COLO668 (cell line): ENCODE results near the gene SGMS2.

Source experiments
- DNase-seq: peaks from one replicate; lab custom pipeline; 2025; ENCODE audit not compliant: unreplicated experiment; lab: John Stamatoyannopoulos, UW

SGMS2 gene

DNA sequence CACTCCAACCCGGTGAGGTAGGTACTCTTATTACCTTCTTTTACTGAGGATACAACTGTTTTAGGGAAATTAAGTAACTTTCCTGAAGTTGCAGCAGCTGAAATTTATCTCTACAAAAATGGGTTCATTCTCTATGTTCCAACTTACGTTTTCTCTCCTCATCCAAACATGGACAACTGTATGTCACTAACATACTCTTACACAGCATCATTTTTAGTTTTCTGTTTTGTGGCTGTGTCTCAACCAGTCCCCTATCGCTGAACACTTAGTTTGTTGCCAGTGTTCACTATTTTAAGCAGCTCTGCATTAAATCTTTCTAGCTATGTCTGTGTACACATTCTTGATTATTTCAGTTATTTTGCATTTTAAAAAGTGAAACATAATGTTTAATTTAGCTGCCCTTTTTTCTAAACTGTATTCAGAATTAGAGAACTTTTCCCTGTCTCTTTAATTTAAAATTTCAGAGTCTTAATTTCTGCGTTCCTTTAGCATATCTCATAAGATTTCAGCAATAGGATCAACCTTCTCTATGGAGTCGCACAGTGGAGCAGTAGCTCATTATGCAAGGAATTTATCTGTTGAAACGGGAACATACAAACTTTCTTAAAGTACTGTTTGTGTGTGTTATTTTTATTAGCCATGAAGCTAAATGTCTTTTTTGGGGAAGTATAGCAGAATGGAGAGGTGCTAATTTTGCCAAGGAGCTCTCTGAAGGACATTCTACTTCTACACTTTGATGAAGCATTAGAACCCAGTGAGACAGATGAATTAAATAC lies 3.8 kb downstream of the SGMS2 start:
- DNase-seq, result no peak

DNA sequence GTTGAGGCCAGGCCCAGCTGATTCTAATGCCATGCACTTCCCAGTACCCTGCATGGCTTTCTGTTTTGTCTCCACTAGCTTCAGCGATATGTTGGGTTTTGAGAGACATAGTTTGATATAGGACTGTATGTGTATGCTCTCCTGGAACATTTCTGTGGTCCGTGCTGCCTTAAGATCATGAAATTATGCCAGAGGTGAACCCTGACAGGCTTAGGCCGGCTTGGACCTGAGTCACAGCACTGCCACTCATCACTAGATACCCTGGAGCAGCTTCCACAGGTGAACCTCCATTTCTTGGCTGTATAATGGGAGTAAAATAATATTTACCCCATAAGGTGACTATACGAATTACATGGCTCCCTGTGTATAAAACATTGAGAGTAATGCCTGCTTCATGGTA lies 6.4 kb downstream of the SGMS2 start:
- no peak for DNase-seq

DNA sequence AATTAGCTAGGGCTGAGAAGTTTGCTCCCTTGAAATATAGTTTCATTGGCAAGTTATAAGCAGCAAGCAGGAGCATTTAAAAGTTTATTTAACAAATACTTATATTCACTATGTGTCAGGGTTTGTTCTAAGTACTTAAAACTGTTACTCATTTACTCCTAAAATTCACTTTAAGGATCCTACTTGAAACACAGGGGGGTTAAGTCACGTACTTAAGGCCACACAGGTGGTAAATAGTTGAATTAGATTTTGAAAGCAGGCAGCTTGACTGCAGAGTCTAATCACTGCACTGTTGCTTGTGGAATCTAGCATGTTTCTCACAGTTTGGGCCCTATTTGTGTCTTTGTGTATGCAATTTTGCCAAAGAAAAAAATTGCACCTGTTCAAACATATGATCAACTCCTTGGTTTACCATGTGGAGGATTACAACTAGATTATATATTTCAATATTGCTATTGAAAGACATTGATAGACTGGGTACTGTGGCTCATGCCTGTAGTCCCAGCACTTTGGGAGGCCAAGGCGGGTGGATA lies 7.6 kb downstream of the SGMS2 start:
- no peak for DNase-seq

DNA sequence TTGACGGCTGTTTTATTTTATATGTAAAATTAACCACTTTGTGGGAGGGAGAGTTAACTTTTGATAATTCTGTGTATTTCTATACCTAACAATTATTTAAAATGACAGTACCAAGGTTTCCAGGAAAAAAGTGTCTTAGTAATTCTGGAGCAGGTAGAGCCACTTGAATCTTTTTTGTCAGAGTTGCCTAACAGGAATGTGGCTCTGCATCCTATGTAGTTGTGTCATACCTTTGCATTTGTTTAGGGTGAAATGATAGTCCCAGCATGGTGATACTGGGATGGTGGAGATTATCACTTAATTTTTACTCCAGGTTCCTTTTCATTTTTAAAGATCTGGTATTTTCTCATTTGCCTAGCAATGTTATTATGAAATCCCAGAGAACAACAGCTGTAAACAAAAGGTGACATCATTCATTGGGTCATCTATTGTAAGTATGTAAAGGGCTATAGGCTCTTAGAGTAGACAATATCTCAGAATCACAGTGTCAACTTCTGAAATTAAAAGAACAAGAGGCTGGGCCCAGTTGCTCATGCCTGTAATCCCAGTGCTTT lies 9.6 kb downstream of the SGMS2 start:
- DNase-seq, result no peak

DNA sequence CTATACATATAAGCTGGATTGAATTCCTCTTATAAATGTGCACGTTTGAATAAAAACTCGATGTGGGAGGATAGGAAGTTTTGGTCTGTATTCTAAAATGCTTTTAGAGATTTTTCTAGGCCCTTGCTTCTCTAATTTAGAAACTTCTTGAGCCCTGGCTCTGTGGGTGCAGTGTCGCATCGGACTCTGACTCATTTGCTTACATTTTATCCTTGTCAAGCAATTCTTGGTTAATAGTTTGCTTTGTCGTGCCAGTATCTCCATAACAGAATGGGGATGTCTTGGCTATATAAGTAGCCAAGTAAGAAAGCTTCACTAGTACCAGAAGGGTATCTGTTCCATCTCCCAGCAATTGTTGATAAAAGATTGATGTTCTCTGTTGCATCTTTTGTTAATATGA lies 10.7 kb downstream of the SGMS2 start:
- no peak for DNase-seq

DNA sequence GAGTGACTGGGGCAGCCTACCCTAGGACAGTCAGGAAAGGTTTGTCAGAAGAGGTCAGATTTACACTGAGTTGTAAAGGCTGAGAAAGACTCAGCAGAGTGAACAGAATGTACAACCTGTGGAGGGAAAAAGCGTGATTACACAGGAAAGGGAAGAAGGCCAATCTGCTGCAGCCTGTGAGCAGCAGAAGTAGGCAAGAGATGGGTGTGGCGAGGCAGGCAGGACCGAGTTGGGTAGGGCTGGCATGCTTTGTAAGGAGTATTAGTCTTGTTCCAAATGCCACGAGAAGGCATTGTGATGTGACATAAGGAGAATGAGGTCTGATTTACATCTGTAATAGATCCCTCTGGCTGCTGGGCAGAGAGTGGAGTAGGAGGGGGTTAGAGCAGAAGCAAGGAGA lies 12.6 kb downstream of the SGMS2 start:
- DNase-seq, result no peak

DNA sequence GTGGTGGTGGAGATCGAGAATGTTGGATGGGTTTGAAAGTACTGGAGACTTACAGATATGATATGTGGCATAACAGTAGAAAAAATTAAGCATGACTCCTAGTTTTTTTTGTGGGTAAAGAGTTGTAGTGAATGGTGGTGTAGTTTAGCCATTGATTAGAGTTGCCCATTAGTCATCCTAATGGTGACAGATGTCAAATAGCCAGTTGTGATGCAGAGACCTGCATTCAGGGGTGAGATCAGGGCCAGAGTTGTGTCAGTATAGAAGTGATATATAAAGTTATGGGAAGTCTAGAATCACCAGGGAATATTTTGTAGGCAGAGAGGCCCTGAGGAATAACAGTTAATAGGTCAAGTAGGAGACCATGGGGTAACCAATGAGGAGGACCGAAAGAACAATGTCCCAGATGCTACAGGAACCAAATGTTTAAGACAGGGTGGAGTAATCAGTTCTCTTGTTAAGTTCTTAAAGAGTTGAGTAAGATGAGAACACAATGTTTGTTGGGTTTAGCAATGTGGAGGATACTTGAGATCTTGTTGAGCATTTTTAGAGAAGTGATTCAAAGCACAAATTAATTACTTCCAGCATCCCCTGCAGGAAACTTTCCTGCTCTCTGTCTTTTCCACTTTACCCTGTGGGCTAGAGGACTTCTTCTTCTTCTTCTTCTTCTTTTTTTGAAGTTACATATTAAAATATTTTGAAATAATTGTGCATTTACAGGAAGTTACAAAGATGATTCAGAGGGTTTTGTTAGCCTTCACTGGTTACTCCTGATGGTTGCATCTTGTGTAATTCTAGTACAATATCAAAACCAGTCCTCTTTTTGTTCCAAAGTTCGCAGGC lies 13.3 kb downstream of the SGMS2 start:
- DNase-seq, result no peak

DNA sequence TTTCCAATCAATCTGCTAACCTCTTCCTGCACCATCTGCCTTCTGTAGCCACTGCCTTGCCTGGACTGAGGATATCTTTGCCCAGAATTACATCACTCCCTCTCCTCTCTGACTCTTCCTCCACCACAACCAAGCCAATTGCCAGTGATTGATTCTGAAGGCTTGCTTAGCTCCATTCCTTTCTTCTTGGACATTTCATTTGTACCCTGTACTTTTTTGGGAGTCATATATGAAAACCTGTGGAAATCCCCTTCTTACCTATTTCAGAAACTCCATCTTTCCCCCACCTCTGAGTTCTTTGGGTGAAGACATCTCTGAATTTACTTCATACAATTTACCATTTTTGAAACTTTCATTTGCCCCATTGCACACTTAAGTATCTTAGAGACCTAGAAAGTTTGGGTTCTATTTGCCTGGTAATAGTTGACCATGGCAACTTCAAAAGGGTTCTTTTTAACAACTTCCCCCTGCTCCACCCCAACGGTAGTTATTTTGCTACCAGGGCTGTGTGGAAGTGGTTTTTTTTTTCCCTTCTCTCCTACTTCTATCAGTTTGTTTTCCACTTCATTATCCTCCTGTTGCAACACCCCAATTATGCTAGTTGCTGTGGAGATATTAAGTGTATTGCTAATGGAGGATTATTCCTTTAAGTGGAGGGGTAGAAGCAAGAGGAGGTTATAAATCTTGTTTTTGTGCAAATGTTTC lies 14.3 kb downstream of the SGMS2 start:
- no peak for DNase-seq

DNA sequence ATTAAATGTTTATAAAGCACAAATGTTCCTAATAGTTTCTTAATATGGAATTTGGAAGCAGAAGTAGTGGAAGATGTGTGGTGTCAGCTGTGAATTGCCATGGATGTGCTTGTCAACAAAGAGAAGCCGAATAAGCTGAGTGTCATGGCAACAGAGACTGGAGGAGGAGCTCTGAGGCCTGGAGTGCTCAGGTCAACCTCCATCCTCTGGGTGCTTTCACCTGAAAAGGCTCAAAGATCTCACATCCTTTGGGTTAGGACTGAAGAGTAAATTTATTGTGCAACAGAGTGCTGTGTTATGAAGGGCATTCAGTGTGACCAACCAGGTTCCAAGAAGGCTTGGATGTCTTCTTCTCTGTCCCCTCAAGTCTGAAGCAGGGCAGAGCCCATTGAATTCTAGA lies 18.7 kb downstream of the SGMS2 start:
- DNase-seq, result no peak

DNA sequence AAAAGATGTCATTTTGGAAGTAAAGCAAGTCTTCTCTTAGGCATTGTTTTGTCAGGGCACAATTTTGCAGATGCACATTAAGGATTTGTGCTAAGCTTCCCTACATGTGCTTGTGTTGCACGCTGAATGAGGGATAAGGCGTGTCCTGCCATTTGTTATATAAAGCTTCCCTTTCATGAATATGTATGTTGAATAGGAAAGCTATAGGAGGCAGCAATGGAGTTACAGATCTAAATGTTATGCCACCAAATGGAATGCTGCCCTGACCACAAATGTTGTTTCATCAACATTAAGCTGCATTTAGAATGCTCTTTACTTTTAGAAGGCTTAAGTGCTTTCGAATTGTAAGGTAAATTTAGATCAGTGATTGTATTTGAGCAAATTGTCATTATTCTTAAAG lies 20.9 kb downstream of the SGMS2 start:
- no peak for DNase-seq

DNA sequence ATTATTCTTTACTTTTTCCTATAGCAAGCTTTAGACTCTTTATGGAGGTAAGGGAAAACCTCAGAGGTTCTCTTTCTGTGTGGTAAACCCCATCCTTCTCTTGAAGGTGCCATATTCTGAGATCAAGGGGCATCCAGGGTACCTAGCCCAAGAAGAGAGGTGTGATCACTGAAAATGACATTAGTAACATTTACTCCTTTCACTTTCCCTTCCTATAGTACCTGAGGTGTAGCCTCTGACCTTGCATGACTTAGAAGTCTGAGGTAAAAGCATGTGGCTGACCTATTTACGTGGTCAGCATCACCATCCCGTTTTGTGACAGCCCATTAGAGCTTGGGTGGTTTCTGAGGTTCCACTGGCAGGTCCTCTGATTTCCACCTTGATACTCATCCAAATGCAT lies 25.7 kb downstream of the SGMS2 start:
- no peak for DNase-seq

DNA sequence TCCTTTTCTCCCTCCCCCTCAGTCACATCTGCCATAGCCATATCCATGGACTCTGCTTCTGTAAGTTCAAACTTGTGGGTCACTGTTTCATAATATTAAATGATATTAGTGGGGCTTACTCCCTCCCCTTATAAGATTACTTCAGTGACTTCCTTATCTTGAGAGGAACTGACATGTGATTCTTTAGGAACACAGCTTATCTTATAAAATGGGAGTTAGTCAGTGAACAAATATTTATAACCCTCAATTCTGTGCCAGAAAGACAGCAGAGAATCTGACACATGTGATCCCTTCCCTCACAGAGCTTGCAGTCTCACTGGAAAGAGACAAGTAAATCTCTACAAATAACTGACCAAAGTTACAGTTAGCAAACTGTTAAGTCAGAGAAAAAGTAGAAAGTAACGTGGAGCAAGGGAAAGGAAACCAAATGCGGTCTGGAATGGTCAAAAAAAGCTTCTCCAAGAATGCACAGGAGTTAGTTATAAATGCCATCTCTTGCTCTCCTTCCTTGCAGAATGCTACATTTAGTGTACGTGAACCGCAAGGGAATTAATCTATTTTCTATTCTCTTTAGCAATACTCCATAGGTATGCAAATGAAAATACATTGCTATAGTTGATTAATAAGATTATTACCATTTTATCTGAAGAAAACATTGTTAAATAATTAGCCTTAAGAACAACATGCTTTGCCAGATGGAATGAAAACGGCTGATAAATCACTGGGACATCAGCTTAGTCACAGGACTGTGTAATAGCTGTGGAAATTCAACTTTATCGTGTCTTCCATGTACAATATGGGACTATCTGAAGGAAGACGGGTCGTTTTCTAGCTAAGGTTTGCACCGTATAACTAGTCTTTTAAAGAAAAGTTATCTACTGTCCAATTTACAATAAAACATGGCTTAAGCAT lies 29.0 kb downstream of the SGMS2 start:
- no peak for DNase-seq

DNA sequence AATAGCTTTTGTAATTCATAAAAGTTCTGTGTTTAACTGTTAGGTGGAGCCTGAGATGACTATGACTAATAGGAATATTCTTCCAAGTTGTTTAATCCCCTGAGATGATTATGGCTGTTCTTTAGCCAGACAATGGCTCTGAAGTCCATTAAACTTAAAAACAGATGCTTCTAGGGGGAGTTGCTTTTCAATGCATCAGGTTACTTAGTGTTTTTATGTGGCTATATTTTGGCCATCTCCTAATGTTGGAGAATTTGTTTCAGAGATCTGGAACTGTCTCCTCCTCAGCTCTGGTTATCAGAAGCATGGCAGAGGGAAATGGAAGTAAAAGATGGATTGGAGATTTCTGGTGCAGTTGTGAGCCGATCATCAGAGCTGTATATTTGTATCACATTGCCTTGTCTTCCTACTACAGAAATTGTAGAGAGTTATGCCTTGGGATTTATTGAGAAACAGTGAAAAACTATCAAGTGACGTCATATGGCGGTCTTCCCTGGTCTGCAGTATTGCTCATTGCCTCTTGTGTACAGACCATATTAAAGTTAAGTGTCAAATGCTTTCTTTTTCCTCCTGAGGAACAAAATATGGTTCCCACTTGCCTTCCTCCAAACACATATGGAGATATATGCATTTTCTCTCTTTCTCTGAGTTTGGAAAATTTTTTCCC lies 29.8 kb downstream of the SGMS2 start:
- DNase-seq, result no peak

DNA sequence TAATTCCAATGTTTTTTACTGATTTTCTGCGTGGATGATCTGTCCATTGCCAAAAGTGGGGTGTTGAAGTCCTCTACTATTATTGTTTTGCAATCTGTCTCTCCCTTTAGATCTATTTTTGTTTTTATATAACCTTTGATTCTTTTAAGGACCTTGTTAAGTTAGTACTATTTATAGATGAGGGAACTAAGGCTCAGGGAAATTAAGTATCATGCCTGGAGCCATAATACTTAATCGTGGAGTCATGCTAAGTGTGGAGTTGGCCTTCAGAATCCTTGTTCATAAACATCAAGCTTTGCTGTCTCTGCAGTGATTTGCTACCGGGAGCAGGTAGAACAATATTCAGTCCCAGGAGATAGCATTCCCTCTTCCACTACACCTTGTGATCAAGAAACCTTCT lies 31.0 kb downstream of the SGMS2 start:
- no peak for DNase-seq

DNA sequence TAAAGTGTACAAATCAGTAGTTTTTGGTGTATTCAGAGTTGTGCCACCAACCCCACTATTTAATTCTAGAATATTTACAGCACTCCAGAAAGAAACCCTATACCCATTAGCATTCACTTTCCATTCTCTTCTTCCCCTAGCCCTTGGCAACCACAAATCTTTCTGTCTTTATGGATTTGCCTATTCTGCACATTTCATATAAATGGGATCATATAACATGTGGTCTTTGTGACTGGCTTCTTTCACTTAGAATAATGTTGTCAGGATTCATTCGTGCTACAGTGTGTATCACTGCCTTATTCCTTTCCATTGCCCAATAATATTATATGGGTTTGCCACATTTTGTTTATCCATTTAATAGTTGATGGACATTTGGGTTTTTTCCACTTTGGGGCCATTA lies 32.2 kb downstream of the SGMS2 start:
- no peak for DNase-seq

DNA sequence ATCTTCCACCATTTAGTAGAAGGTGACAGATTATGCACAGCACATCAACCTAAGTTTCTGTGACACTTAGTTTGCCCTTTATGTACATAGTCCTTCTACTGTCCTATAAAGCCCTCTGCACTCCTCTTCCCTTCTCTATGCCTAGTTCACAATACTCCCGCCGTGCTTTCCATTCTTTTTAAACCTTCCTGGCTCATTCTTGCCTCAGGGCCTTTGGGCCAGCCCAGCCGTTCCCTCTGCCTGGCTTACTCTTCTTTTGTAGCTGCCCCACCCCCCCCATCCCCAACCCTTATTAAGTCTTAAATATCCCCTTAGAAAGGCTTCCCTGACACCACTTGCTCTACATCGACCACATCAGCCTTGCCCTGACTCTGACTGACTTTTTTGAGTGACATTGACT lies 33.0 kb downstream of the SGMS2 start:
- no peak for DNase-seq

DNA sequence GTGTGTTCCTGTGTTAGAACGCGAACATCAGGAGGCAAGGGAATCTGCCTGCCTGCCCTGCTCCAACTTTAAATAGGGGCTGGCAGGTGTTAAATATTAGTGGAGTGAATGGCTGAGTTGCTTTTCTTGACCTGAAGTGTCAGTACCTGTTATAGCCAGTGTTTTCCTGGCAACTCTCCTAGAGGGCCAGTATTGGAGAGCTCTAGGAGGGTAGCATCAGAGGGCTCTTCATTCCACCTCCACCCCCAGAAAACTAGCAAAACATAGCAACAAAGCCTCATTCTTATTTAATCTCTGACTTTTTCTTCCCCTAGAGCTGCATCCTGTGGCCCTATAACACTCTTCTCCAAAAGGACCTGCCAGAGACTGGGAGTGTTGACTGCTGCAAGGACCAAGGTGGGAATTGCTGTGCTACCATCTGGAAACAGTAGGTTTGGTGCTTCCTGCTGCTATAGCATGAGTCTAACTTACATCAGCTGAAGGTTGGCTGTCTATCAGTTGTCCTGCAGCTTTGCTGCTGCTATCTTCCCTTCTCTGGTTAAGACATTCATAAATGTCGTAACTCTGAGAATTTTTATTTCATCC lies 33.5 kb downstream of the SGMS2 start:
- DNase-seq, result no peak

DNA sequence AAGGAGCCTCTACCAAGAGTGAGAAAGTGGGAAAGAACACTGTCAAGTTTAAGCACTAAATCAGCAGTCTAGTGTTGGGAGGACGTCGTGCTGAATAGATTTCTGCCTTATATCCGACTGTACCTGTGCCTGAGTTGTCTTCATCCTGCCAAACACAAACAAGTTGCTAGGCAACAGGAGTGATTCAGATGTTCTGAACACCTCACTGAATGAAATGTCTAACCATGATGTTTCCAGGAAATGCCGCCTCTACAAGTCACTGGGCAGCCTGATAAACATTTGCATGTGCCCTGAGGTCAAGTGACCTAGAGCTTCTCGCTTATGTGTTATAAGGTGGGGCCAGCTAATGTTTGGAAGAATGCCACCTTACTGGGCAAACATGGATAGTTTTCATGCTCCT lies 37.9 kb downstream of the SGMS2 start:
- peak; percentile 36 for DNase-seq

DNA sequence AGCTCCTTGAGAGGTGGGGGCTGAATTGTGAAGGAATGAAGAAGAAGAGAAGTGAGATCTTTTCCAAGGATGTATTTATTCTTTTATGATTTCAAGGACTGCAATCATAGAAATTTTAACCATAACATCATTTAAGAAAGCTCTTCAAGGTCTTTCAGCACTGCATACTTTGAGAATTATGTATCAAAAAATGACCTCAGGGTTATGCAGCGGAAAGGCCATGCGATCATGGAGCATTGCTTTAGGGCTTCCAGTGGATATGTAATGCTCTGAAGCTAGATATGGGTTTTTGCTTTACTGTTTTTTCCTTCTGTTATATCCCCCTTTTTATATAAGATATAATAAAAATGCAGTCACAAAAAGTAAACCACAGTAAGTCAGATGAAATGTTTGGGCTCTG lies 38.7 kb downstream of the SGMS2 start:
- DNase-seq, result no peak
